T1000 (cell line): ENCODE measurements around the gene MEP1A.
"Not testable (repeated sequence)": the region's sequence is repeated elsewhere in the genome, so short reads cannot be mapped to it uniquely, and the experiment has no call there.

Source experiments
- DNase-seq: peaks from one replicate; lab custom pipeline; 2025; ENCODE audit warnings: mixed read lengths; lab: John Stamatoyannopoulos, UW

Gene MEP1A

DNA sequence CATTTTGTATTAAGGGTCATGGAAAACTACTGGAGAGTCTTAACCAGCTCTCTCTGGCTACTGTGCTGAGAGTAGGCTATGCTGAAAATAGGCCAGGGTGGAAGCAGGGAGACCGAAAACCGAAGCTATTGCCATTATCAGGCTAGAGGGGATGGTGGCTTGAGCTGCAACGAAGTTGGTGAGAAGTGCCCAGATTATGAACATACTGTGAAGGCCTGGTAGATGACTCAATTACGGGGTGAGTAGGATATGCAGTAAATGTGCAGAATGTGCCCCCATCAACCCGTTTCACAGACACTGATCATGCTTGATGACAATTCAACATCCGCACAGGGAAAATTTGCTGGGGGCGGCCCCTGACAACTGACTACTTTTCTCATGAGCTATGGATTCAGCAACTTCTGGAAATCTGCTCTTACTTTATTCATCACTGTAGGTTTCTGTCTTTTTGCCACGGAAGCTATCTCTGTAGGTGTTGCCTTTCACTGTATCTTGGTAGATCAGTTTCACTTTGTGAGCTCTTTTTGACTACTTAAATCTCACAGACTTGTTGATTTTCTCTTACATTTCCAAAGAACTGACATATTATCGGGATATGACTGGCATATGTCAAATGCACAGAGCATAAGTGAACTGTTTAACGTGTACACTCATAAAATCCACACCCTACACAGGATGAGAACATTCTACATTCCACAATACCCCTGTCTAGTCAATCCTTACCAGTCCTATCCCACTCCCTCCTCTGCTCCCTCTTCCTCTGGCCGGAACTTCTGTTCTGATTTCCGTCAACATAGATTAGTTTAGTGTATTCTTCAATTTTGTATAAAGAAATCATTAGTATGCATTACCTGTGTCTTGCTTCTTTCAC lies 15.5 kb upstream of the MEP1A start:
- no peak for DNase-seq

GRCh38 chr6:46781478-46782378 lies 11.5 kb upstream of the MEP1A start:
- DNase-seq, result no peak

- no peak for DNase-seq
These were observed 8.7 kb upstream of the MEP1A start for GRCh38 chr6:46784535-46784934.

GRCh38 chr6:46787871-46788540 lies 5.2 kb upstream of the MEP1A start:
- no peak for DNase-seq

DNA sequence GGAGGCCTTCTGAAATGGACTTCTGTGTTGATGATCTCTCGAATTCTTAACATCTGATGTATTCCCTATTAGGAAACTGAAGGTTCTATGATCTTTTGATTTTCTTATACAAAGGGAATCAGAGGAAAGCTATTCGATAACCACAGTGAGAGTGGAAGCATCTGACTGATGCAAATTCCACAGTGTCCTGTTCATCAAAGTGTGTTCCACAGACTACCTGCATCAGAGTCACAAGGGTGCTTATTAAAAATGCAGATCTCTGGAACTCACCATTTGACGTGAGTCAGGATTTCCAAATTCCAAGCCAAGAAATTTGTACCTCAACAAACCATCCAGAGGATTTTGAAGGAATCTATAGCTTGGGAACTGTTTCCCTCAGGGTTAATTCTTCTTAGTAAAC lies 4.4 kb upstream of the MEP1A start:
- DNase-seq, result no peak

DNA sequence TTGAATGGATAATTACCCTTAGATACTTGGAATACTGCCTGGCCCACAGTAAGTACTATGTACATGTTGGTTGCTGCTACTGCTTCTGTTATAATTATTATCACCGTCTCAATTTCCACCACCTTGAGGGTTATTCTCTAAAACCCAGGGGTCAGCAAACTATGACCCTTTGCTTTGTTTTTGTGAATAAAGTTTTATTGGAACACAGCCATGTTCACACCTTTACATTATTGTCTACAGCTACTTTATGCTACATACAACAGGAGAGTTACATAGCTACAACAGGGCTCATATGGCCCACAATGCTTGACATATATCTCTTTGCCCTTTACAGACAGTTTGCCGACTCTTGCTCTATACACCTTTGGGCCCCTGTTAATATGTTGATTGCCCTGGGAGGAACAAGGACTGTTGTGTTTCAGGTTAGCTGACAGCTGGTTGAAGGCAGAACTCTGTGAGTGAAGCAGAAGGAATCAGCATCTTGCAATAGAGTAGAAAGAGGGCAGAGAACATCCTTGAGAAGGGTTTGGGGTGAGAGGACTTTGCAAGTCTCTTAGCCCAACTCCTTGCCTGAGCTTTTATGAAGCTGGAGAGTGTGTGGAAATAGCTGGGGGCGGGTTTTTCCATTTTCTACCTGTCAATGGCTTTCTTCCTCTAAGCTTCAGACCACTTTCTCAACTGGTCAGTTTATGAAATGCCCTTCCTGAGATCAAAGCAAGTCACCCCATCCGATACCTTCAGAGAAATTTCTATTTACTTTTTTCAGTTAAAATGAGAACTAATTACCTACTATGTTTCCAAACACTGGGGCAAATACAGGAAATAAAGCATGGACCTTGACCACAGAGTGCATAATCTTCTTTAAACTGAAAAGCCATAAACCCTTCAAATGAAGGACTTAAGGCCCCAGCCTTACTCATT lies 3.5 kb upstream of the MEP1A start:
- DNase-seq, result no peak

DNA sequence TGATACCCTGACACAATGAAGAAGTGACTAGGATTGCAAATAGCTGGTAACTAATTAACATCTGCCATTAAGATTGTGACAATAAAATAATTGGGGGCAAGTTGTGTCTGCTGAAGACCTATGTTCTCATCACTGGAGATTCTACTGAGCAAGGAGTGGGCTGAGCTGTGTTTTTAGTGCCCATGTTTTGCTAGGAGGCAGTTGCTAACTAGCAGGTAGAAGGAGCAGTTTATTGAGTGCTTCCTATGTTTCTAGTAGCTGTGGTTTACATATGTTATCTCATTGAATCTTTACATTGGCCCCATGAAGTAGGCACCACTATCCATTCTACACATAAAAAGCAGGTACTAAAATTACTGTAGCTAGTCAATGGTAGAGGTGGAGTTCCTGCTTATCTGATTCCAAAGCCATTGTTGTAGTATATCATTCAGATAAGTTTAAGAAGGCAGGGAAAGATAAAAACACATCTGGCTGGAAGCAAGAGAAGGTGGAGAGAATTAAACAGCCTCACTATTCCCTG lies 2.8 kb upstream of the MEP1A start:
- DNase-seq, result no peak

GRCh38 chr6:46792635-46793034 lies 554 bp upstream of the MEP1A start:
- no peak for DNase-seq

- no peak for DNase-seq
These were observed 879 bp downstream of the MEP1A start for GRCh38 chr6:46794068-46794467.

DNA sequence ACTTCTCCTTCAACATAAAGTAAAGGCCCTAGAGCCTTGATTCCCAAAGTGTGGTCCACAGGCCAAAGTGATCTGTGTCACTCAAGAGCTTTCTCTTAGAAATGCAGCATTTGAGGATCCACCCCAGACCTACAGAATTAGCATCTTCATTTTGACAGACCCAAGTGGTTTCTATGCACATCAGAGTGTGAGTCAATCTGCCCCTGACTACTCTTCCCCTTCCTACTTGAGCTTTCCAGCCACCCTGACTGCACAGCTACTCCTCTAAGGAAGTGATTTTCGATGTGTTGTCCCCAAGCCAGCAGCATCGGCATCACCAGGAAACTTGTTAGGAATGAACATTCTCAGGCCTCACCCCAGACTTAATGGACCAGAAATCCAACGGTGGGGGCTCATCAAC lies 2.6 kb downstream of the MEP1A start:
- no peak for DNase-seq

GRCh38 chr6:46796848-46797580 lies 3.8 kb downstream of the MEP1A start:
- no peak for DNase-seq

- DNase-seq, result no peak
These were observed 6.5 kb downstream of the MEP1A start for GRCh38 chr6:46799657-46800056.

DNA sequence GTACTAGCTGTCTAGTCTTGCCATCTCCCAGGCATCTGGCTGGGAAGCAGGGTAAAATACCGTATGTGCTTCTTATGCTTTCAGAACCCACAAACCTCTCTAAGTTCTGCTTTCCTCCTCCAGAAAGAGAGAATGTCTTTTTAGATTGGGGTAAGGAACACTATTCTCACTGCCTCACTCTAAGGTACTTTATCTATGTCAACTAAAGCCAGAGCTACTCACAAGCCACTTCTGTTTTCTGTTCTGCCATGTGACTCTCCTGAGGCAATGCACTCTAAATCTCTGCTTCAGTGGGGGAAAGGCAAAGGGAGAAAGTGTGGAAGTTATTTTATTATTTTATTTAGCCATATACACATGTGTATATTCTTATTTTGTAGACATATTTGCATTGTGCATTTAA lies 15.6 kb downstream of the MEP1A start:
- DNase-seq, result no peak

- DNase-seq, result no peak
These were observed 21.9 kb downstream of the MEP1A start for GRCh38 chr6:46815130-46815529.

GRCh38 chr6:46816626-46817025 lies 23.4 kb downstream of the MEP1A start:
- DNase-seq, result no peak

GRCh38 chr6:46819561-46819960 lies 26.4 kb downstream of the MEP1A start:
- DNase-seq, result no peak

DNA sequence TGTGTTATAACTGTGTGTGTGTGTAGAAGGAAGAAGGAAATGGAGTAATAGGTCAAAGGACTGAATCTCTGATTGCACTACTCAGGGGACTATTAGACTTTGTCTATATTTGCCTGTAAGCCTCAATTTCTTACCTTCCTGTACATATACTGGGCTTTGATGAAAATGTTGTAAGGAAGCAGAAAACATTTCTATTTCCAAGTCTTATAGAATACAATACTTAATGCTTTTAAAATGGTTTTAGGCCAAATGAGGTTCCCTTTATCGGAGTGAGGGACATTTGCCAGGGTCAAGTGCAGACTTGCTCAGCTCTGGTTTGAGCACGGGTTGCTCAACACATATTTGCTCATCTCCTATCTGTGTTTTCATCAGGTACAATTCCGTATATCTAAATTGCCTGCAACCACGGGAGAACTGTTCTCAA lies 28.3 kb downstream of the MEP1A start:
- no peak for DNase-seq

GRCh38 chr6:46828939-46829338 lies 35.8 kb downstream of the MEP1A start:
- DNase-seq, result no peak

- no peak for DNase-seq
These were observed 39.6 kb downstream of the MEP1A start for GRCh38 chr6:46832816-46833215.

- not testable (repeated sequence) for DNase-seq
These were observed 41.2 kb downstream of the MEP1A start for GRCh38 chr6:46834257-46834916.
